Measurements from ENCODE around the gene PRDM4.
A peak's percentile ranks its signal among the peaks of the same experiment; 100 is the strongest.
"Not testable (repeated sequence)": the region's sequence is repeated elsewhere in the genome, so short reads cannot be mapped to it uniquely, and the experiment has no call there.

The PRDM4 gene

GRCh38 chr12:107774349-107775029 is 13.6 kb upstream of the PRDM4 start, which contains the start of gene ASCL4:
TSS of gene ASCL4 (plus strand) at chr12:107774704. CDS start at chr12:107775219, 515 bp downstream.
- DNase-seq: no peak

GRCh38 chr12:107767466-107767865 is 6.5 kb upstream of the PRDM4 start:
- no peak for DNase-seq

GRCh38 chr12:107765316-107765715 is 4.4 kb upstream of the PRDM4 start:
- DNase-seq: no peak

GRCh38 chr12:107764626-107765025 is 3.7 kb upstream of the PRDM4 start:
- DNase-seq: no peak

- DNase-seq: no peak
Measured at GRCh38 chr12:107762874-107763273, 1.9 kb upstream of the PRDM4 start.

- DNase-seq: peak; percentile 7
Measured at GRCh38 chr12:107761502-107761904, 566 bp upstream of the PRDM4 start.

- DNase-seq: peak; percentile 33
Measured at GRCh38 chr12:107760207-107760808, 629 bp downstream of the PRDM4 start.

GRCh38 chr12:107759410-107759809 is 1.5 kb downstream of the PRDM4 start:
- no peak for DNase-seq

GRCh38 chr12:107749083-107749482 is 11.9 kb downstream of the PRDM4 start:
- DNase-seq: no peak

GRCh38 chr12:107748472-107748871 is 12.5 kb downstream of the PRDM4 start:
- no peak for DNase-seq

GRCh38 chr12:107736914-107737313 is 24.0 kb downstream of the PRDM4 start:
- no peak for DNase-seq

GRCh38 chr12:107735763-107736162 is 25.2 kb downstream of the PRDM4 start:
- no peak for DNase-seq

- DNase-seq: no peak
Measured at GRCh38 chr12:107734139-107734538, 26.8 kb downstream of the PRDM4 start.

GRCh38 chr12:107732365-107732764 is 28.6 kb downstream of the PRDM4 start:
- no peak for DNase-seq

- DNase-seq: no peak
Measured at GRCh38 chr12:107731366-107731765, 29.6 kb downstream of the PRDM4 start.

- DNase-seq: no peak
Measured at GRCh38 chr12:107730618-107731341, 30.2 kb downstream of the PRDM4 start.

GRCh38 chr12:107727742-107728141 is 33.2 kb downstream of the PRDM4 start:
- DNase-seq: not testable (repeated sequence)

- not testable (repeated sequence) for DNase-seq
Measured at GRCh38 chr12:107727327-107727726, 33.6 kb downstream of the PRDM4 start.

- DNase-seq: no peak
Measured at GRCh38 chr12:107718606-107719005, 42.3 kb downstream of the PRDM4 start.

GRCh38 chr12:107715780-107716179 is 45.2 kb downstream of the PRDM4 start:
- no peak for DNase-seq

- not testable (repeated sequence) for DNase-seq
Measured at GRCh38 chr12:107705522-107705921, 55.4 kb downstream of the PRDM4 start.

GRCh38 chr12:107704041-107704440 is 56.9 kb downstream of the PRDM4 start:
- no peak for DNase-seq

- no peak for DNase-seq
Measured at GRCh38 chr12:107702106-107702505, 58.8 kb downstream of the PRDM4 start.

GRCh38 chr12:107695772-107696171 is 65.2 kb downstream of the PRDM4 start:
- DNase-seq: not testable (repeated sequence)
